GM19239 (cell line): ENCODE results near the gene VKORC1L1.
"Not testable (repeated sequence)": the region's sequence is repeated elsewhere in the genome, so short reads cannot be mapped to it uniquely, and the experiment has no call there.

ENCODE experiments used
- DNase-seq: peaks from one replicate; pipeline ENCODE4 v3.0.0; 2011; ENCODE audit warnings: low spot score; ENCODE audit not compliant: insufficient read length
- FAIRE-seq: peaks from 2 replicates; lab custom pipeline; 2011; peaks lifted over from hg19 to GRCh38; lab: Jason Lieb, UNC

Gene VKORC1L1

GRCh38 chr7:65971021-65971420 is 98.1 kb downstream of the VKORC1L1 start:
- DNase-seq, result no peak
- FAIRE-seq, result no peak

- no peak for FAIRE-seq
- DNase-seq, result no peak
Measured at GRCh38 chr7:65972976-65973375, 100.1 kb downstream of the VKORC1L1 start.

DNA sequence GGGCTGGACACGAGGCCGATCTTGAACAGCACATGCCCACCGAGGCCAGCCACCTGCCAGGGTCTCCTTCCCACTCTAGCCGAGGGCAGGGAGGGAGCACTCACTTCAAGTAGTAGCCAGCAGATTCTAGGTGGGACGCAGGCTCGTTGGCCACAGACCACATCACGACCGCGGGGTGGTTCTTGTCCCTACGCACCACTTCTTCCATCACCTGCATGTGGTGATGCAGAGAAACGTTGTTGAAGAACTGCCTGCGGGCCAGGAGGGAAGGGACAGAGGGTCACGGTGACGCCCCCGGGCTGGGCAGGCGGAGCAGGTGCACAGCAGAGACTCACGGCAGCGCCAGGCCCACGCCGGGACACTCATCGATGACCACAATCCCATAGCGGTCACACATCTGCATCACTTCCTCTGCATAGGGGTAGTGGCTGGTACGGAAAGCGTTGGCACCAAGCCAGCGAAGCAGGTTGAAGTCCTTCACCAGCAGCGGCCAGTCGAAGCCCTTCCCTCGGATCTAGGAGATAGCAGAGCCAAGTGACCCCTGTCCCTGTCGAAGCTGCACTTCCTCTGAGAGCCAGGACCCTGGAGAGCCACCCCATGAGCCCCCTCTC is 101.4 kb downstream of the VKORC1L1 start:
- no peak for DNase-seq
- no peak for FAIRE-seq

DNA sequence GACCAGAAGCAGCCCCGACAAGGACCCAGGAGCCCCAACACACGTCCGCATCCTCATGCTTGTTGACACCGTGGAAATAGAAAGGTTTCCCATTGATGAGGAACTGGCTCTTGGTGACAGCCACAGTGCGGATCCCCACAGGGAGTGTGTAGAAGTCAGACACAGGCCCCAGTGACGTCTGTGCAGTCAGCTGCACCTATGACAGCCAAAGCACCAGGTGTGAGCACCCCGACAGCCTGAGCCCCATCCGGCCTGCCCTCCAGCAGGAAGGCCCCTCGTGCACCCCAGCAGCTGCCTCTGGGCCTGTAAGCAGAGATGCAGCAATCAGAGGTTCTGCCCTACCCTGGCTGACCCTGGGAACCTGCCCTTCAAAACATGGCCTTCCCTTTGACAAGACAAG is 102.0 kb downstream of the VKORC1L1 start:
- FAIRE-seq (no peak), DNase-seq (no peak)

- DNase-seq, result no peak
Measured at GRCh38 chr7:65975814-65976445, 103.1 kb downstream of the VKORC1L1 start.

GRCh38 chr7:65976659-65977196 is 103.9 kb downstream of the VKORC1L1 start:
- no peak for FAIRE-seq
- DNase-seq, result no peak

More at GRCh38 chr7:65975814-65976445, 103.1 kb downstream of the VKORC1L1 start:
- no peak for FAIRE-seq

DNA sequence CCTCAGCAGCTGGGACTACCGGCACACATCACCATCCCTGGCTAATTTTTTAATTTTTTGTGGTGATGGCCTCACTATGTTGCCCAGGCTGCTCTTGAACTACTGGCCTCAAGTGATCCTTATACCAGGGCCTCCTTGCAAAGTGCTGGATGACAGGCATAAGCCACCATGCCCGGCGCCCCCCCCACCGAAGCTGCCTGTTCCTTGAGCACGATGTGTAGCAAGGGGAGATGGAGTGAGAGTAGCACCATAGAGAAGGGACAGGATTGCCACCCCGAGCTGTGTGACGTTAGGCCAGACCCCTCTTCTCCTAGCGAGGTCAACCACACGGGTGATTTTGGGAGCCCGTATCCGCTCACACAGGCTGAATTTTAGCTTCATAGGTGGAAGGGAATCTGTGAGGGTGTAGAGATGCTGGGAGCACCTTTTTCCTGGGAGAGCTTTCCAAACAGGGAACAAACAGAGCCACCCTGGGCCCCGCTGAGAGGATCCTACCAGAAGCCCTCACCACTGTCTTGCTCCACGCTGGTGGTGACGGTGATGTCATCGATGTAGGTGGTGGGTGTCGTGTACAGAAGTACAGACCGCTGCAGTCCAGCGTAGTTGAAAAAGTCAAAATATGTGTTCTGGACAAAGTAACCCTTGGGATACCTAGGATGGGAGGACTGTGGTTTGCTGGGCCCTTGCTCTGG is 106.2 kb downstream of the VKORC1L1 start:
- no peak for FAIRE-seq

GRCh38 chr7:65979583-65980477 is 107.0 kb downstream of the VKORC1L1 start:
- DNase-seq, result no peak
- no peak for FAIRE-seq

More for the DNA sequence above, 106.2 kb downstream of the VKORC1L1 start:
- DNase-seq, result no peak

GRCh38 chr7:65980478-65981250 is 107.8 kb downstream of the VKORC1L1 start:
- peak; percentile 92 for FAIRE-seq
- peak; percentile 76 for DNase-seq

DNA sequence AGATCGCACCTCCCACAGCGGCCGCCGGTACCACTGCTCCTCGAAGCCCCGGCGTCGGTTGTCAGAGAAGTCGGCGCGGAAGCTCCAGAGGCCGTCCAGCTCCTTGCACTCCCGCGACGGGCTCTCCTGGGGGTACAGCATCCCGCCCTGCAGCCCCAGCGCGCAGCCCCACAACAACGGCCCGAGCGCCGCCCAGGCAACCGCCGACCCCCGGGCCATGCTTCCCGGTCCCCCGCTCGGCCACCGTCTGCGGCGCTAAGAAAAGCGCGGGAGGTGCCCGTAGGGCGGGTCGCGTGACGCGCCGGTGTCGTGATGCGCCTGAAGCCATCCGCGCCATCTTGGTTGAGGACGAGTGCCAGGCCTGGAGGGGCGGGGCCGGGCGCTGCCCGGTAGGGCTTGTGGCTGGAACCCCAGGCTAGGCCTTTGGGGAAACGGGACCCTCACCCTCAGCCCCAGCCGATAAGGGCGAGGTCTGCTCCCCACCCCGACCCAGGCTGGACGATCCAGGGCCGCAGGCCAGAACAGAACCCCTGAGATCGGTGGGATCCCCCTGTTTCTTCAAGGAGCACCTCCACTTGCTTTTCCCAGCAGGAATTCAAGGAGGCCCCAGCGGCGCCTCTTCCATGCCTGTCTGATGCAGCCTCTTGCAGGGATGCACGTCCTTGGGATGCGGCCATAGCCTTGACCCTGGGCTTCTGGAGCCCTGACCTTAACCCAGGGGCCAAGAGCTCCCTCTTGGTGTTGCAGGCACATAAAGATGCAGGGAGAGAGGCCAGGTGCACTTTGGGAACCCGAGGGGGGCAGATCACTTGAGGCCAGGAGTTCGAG is 109.3 kb downstream of the VKORC1L1 start, which contains the start of gene GUSB:
TSS of gene GUSB (minus strand) at position 249 of the 828 bp plus-strand sequence. CDS start at position 219, 30 bp downstream.
- DNase-seq, result peak; percentile 90
- peak; percentile 92 for FAIRE-seq

- DNase-seq (no peak), FAIRE-seq (no peak)
Measured at GRCh38 chr7:65983965-65984658, 111.2 kb downstream of the VKORC1L1 start.

DNA sequence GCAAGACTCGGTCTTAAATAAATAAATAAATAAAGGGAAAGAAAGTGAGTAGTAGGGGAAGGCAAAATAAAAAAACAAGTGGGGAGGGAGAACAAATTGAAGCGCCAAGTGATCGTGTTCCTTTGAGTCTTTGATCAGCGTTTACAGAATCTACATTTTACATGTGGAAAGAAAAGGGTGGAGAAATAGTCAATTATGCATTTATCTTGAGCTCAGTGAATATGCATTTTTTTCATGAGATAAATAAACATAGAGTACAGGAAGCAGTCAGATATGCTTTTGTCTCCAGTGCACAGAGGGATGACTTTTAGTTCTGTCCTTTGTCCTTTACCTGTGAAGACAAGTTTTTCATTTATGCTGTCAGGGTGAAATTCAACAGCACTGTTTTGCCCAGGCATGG is 115.2 kb downstream of the VKORC1L1 start:
- no peak for DNase-seq
- FAIRE-seq, result no peak

DNA sequence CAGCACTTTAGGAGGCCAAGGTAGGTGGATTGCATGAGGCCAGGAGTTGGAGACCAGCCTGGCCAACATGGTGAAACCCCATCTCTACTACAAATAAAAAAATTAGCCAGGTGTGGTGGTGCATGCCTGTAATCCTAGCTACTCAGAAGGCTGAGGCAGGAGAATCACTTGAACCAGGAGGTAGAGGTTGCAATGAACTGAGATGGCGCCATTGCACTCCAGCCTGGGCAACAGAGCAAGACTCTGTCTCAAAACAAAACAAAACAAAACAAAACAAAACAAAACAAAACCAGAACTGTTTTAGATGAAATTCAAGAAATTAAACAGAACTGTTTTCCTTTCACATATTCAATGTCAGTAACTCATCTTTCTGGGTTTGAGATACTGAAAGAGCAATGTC is 115.6 kb downstream of the VKORC1L1 start:
- FAIRE-seq, DNase-seq: not testable (repeated sequence)

- DNase-seq (no peak), FAIRE-seq (no peak)
Measured at GRCh38 chr7:65989694-65990080, 116.8 kb downstream of the VKORC1L1 start.

DNA sequence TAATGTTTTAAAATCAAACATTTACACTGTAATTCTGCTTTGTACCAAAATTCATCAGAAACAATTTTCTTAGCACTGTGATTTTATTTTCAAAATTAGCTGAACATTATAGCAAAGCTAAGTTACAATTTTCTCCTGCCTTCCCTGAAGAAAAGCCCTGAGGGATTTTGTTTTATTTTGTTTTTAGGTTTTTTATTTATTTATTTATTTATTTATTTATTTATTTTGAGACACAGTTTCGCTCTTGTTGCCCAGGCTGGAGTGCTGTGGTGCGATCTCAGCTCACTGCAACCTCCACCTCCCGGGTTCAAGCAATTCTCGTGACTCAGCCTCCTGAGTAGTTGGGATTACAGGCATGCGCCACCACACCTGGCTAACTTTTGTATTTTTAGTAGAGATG is 119.0 kb downstream of the VKORC1L1 start:
- not testable (repeated sequence) for DNase-seq, FAIRE-seq

GRCh38 chr7:65992526-65992925 is 119.7 kb downstream of the VKORC1L1 start:
- no peak for FAIRE-seq
- no peak for DNase-seq

DNA sequence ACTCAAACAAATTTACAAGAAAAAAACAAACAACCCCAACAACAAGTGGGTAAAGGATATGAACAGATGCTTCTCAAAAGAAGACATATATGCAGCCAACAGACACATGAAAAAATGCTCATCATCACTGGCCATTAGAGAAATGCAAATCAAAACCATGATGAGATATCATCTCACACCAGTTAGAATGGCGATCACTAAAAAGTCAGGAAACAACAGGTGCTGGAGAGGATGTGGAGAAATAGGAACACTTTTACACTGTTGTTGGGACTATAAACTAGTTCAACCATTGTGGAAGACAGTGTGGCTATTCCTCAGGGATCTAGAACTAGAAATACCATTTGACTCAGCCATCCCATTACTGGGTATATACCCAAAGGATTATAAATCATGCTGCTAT is 122.1 kb downstream of the VKORC1L1 start:
- DNase-seq, FAIRE-seq: not testable (repeated sequence)
